Activated CD4-positive, alpha-beta T cell treated with anti-CD3 and anti-CD28 coated beads for 4 hours (primary cell): ENCODE data around the gene SF3A2.

Experiments
- DNase-seq, 2 donors: peaks; one replicate each; pipeline ENCODE4 v3.0.0-alpha.2; 2020

SF3A2 gene

GRCh38 chr19:2242816-2243215 is 6.2 kb downstream of the SF3A2 start:
- no peak for DNase-seq

GRCh38 chr19:2243274-2244124 is 6.9 kb downstream of the SF3A2 start:
- no peak for DNase-seq

GRCh38 chr19:2244125-2244411 is 7.4 kb downstream of the SF3A2 start:
- no peak for DNase-seq

GRCh38 chr19:2244486-2244885 is 7.9 kb downstream of the SF3A2 start:
- DNase-seq, result no peak

GRCh38 chr19:2245273-2245672 is 8.6 kb downstream of the SF3A2 start:
- no peak for DNase-seq

GRCh38 chr19:2246014-2246620 is 9.5 kb downstream of the SF3A2 start:
- DNase-seq, result no peak

GRCh38 chr19:2246801-2247361 is 10.3 kb downstream of the SF3A2 start:
- no peak for DNase-seq

DNA sequence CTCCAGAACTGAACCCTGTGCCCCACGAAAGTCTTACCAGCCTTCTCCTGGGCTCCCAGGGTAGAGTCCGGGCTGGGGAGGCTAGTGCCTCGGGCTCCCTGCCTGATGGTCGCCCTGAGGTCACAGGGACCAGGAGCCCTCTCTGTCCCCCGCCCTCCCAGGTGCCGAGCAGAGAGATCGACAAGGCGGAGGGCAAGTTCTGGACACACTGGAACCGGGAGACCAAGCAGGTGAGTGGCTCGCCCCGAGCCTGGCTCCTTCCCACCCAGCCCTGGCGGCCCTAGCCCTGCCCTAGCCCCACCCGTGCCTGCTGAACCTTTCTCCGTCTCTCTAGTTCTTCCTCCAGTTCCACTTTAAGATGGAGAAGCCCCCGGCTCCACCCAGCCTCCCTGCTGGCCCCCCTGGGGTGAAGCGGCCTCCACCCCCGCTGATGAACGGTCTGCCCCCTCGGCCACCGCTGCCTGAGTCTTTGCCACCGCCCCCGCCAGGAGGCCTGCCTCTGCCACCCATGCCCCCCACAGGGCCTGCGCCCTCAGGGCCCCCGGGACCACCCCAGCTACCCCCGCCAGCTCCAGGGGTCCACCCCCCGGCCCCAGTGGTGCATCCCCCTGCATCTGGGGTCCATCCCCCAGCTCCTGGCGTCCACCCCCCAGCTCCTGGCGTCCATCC is 10.9 kb downstream of the SF3A2 start:
- no peak for DNase-seq

- no peak for DNase-seq
Observed at GRCh38 chr19:2248136-2249009, 11.7 kb downstream of the SF3A2 start.

DNA sequence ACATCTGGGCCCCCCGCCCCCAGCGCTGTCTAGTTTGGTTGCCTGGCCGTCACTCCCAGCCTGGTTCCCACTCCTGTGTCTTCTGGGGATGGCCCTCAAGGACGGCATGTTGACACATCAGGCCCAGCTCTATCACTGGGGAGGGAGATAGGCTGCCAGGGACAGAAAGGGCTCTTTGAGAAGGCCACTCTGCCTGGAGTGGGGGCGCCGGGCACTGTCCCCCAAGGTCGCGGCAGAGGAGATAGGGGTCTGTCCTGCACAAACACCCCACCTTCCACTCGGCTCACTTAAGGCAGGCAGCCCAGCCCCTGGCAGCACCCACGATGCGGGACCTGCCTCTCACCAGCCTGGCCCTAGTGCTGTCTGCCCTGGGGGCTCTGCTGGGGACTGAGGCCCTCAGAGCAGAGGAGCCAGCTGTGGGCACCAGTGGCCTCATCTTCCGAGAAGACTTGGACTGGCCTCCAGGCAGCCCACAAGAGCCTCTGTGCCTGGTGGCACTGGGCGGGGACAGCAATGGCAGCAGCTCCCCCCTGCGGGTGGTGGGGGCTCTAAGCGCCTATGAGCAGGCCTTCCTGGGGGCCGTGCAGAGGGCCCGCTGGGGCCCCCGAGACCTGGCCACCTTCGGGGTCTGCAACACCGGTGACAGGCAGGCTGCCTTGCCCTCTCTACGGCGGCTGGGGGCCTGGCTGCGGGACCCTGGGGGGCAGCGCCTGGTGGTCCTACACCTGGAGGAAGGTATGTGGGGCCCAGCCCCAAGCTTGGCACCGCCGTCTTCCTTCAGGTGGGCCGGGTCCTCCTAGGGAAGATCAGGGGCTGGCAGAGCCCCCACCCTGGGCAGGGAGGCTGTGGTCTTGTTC is 12.6 kb downstream of the SF3A2 start, which contains the start of gene AMH:
Gene AMH, plus strand, starts transcription at position 314 of the 857 bp plus-strand sequence. Its CDS starts 10 bp downstream, at position 324.
- no peak for DNase-seq

GRCh38 chr19:2249880-2250765 is 13.5 kb downstream of the SF3A2 start:
- no peak for DNase-seq

DNA sequence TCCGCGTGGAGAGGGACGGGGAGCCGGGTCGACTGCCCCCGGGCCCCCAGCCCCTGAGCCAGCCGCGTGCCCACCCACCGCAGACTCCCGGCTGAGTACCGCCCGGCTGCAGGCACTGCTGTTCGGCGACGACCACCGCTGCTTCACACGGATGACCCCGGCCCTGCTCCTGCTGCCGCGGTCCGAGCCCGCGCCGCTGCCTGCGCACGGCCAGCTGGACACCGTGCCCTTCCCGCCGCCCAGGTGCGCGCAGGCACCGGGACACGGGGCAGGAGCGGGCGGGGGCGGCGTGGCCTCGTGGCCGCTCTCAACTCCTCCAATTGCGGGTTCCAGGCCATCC is 14.1 kb downstream of the SF3A2 start:
- no peak for DNase-seq

DNA sequence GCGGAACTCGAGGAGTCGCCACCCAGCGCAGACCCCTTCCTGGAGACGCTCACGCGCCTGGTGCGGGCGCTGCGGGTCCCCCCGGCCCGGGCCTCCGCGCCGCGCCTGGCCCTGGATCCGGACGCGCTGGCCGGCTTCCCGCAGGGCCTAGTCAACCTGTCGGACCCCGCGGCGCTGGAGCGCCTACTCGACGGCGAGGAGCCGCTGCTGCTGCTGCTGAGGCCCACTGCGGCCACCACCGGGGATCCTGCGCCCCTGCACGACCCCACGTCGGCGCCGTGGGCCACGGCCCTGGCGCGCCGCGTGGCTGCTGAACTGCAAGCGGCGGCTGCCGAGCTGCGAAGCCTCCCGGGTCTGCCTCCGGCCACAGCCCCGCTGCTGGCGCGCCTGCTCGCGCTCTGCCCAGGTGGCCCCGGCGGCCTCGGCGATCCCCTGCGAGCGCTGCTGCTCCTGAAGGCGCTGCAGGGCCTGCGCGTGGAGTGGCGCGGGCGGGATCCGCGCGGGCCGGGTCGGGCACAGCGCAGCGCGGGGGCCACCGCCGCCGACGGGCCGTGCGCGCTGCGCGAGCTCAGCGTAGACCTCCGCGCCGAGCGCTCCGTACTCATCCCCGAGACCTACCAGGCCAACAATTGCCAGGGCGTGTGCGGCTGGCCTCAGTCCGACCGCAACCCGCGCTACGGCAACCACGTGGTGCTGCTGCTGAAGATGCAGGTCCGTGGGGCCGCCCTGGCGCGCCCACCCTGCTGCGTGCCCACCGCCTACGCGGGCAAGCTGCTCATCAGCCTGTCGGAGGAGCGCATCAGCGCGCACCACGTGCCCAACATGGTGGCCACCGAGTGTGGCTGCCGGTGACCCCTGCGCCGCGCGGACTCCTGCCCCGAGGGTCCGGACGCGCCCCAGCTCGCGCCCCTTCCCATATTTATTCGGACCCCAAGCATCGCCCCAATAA is 14.8 kb downstream of the SF3A2 start:
- no peak for DNase-seq

- no peak for DNase-seq
Observed at GRCh38 chr19:2252055-2252796, 15.6 kb downstream of the SF3A2 start.

- no peak for DNase-seq
Observed at GRCh38 chr19:2252797-2253105, 16.1 kb downstream of the SF3A2 start.

DNA sequence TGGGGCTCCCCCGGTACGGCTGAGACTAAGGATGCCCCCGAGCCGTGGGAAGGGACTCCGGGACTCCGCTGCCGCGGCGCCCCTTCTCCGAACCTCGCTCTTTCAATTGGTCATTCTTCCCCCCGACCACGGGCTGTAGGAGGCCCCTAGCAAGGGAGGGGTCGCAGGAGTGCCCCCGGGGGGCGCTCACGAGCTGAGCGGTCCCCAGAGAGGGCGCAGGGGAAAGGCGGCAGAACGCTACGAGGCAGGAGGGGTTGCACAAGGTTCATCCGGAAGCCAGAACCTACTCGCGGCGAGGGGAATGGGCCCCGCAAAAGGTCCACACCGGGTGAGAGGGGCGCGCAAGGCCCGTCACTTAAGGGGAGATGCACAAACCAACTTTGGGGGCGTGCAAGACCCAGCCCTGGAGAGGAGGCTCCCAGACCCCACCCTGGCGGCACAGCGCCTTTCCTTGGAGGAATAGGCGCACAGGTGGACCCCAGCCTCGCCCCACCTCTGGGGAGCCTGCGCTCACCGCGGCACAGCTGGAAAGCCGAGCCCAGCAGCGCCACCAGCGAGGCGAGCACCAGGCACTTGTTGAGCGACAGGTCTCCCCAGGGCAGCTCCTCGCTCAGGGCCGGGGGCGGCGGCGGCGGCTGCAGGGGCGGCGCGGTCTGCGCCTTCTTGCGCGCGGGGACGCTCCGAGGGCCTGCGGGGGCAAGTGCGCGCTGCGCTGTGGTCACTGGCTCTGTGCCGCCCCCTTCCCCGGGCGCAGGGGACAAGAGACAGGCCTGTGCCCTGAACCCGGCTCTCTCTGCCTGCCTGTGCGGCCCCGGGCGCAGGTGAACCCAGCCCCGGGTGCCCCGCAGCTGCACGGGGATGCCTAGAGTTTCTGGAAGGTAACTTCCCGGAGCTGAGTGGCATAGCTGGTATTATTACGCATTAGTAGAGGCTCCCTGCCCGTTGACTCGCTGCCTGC is 16.8 kb downstream of the SF3A2 start:
- DNase-seq, result peak; percentile 51 to 58

GRCh38 chr19:2254064-2254872 is 17.6 kb downstream of the SF3A2 start:
- no peak for DNase-seq
